K562 (cell line): ENCODE results near the gene CRK. TPM values are rescaled to one million over a fixed set of nuclear protein-coding genes. Genes with fewer than 3 reads are reported as not detected.

Experiments
- ATAC-seq: fragments of 200-7000 bp; cut with Tn5 transposase; 3 replicates; pipeline ENCODE4 v1.9.1; 2020; ENCODE audit warnings: moderate library complexity
- BruUV-seq: library from RNA; stranded (reverse); fragments of 400-500 nt; replicated peaks from 2 replicates; lab custom pipeline; 2021; lab: Mats Ljungman, UMichigan
- CTCF ChIA-PET: fragments of 300-600 bp; formaldehyde crosslinking; extraction: SDS; loops from one replicate; lab custom pipeline; 2021; ENCODE audit warnings: low intra/inter-chr PET ratio; lab: Yijun Ruan, JAX
- POLR2A ChIA-PET: fragments of 300-600, 350-650 bp; sonication (Branson Sonifier 250); formaldehyde crosslinking; extraction: SDS; loops from one replicate; lab custom pipeline; 2021; ENCODE audit warnings: antibody characterized with exemption, inconsistent platforms; lab: Yijun Ruan, JAX
- DNase-seq, 4 experiments: peaks; one replicate each; pipeline versions ENCODE4 v3.0.0 to v3.0.0-alpha.2; 2011 to 2018; ENCODE audit warnings: low spot score in 3 of 4, mixed read lengths in 3 of 4; ENCODE audit errors: extremely low read depth in 1 of 4
- FAIRE-seq: peaks from 2 replicates; lab custom pipeline; 2011; peaks lifted over from hg19 to GRCh38; lab: Jason Lieb, UNC
- H2AFZ ChIP-seq: 2 replicates; pipeline ENCODE4 v1.6.0; 2011; ENCODE audit warnings: low read depth, low read length, control low read depth, inconsistent platforms
- H3K27ac ChIP-seq: fragments of 200-600 bp; 3 replicates; pipeline ENCODE4 v1.8.0; 2011; ENCODE audit warnings: low read depth, mild to moderate bottlenecking, control low read depth, inconsistent platforms, low read length, moderate library complexity, mixed read lengths; ENCODE audit errors: extremely low read depth
- H3K27me3 ChIP-seq, 2 experiments: fragments of 300-600 bp in 1 of 2; 2 replicates in 1 of 2; 3 replicates in 1 of 2; pipeline versions ENCODE4 v1.6.0 to v1.8.0; 2011; ENCODE audit warnings: inconsistent platforms in 2 of 2, low read length in 2 of 2, mild to moderate bottlenecking in 1 of 2, mixed read lengths in 1 of 2, moderate library complexity in 1 of 2; ENCODE audit not compliant: control insufficient read depth in 2 of 2, insufficient read depth in 2 of 2
- H3K36me3 ChIP-seq: fragments of 300-600 bp; 3 replicates; pipeline ENCODE4 v1.8.0; 2011; ENCODE audit warnings: mild to moderate bottlenecking, low read length, inconsistent platforms; ENCODE audit not compliant: control insufficient read depth, insufficient read depth
- H3K4me1 ChIP-seq, 2 experiments: fragments of 200-600 bp in 1 of 2; replicated peaks in 1 of 2; 2 replicates in 1 of 2; 3 replicates in 1 of 2; pipeline versions ENCODE4 v1.5.1 to v1.8.0; 2011; ENCODE audit warnings: inconsistent platforms in 2 of 2, low read length in 2 of 2, mild to moderate bottlenecking in 1 of 2, mixed read lengths in 1 of 2, moderate library complexity in 1 of 2; ENCODE audit not compliant: control insufficient read depth in 2 of 2, insufficient read depth in 2 of 2
- H3K4me2 ChIP-seq: 2 replicates; pipeline ENCODE4 v1.6.1; 2011; ENCODE audit warnings: low read length, control low read depth, inconsistent platforms, mixed read lengths; ENCODE audit not compliant: insufficient read depth
- H3K4me3 ChIP-seq: fragments of 200-600 bp; sonication (generic), shearing (Covaris generic); 2 replicates; pipeline ENCODE4 v1.5.1; 2016; ENCODE audit warnings: control low read depth, inconsistent platforms
- H3K79me2 ChIP-seq: fragments of 200-600 bp; 3 replicates; pipeline ENCODE4 v1.8.0; 2011; ENCODE audit warnings: low read length, inconsistent platforms; ENCODE audit not compliant: control insufficient read depth, insufficient read depth
- H3K9ac ChIP-seq, 2 experiments: 2 replicates each; pipeline versions ENCODE4 v1.6.0 to v1.6.1; 2011; ENCODE audit warnings: low read depth in 2 of 2, low read length in 2 of 2, control low read depth in 1 of 2, inconsistent platforms in 1 of 2, mild to moderate bottlenecking in 1 of 2, mixed read lengths in 1 of 2; ENCODE audit not compliant: insufficient read depth in 1 of 2
- H3K9me1 ChIP-seq: one replicate; pipeline ENCODE4 v1.6.0; 2011; ENCODE audit warnings: inconsistent platforms, mild to moderate bottlenecking, low read length, moderate library complexity; ENCODE audit not compliant: control insufficient read depth, insufficient read depth
- H3K9me3 ChIP-seq: replicated peaks from 2 replicates; pipeline ENCODE4 v1.5.1; 2011; ENCODE audit warnings: low read depth, low read length, inconsistent platforms; ENCODE audit not compliant: control insufficient read depth, insufficient read depth
- H4K20me1 ChIP-seq: replicated peaks from 2 replicates; pipeline ENCODE4 v1.6.1; 2011; ENCODE audit warnings: low read length, inconsistent platforms, mixed read lengths; ENCODE audit not compliant: control insufficient read depth, insufficient read depth
- ARID2 ChIP-seq: fragments of 450-650 bp; IDR thresholded peaks from 2 replicates; pipeline ENCODE4 v1.6.1; 2017; ENCODE audit warnings: antibody characterized with exemption, mild to moderate bottlenecking
- DDX20 ChIP-seq: fragments of 450-650 bp; IDR thresholded peaks from 2 replicates; pipeline ENCODE4 v1.6.1; 2016; ENCODE audit warnings: missing genetic modification characterization, low read depth, mild to moderate bottlenecking, missing compliant biosample characterization, moderate library complexity
- EP400 ChIP-seq: fragments of 450-650 bp; IDR thresholded peaks from 2 replicates; pipeline ENCODE4 v1.6.1; 2017; ENCODE audit warnings: antibody characterized with exemption, mild to moderate bottlenecking, moderate library complexity
- ERF ChIP-seq: fragments of 450-650 bp; formaldehyde crosslinking; IDR thresholded peaks from 2 replicates; pipeline ENCODE4 v1.4.0; 2020; ENCODE audit warnings: mild to moderate bottlenecking, mixed read lengths
- FOSL1 ChIP-seq: fragments of 200-800 bp; sonication (Bioruptor generic); conservative IDR thresholded peaks from 2 replicates; pipeline ENCODE4 v1.6.1; 2016; ENCODE audit warnings: missing genetic modification characterization, missing compliant biosample characterization
- GABPB2 ChIP-seq: fragments of 250-450 bp; sonication (Bioruptor Pico); conservative IDR thresholded peaks from 2 replicates; pipeline ENCODE4 v1.5.1; 2021; ENCODE audit warnings: mild to moderate bottlenecking
- PCBP2 ChIP-seq: fragments of 200-400 bp; formaldehyde crosslinking; IDR thresholded peaks from 2 replicates; pipeline ENCODE4 v1.6.1; 2018; ENCODE audit warnings: low read length, low read depth, mild to moderate bottlenecking, moderate library complexity; ENCODE audit not compliant: poor library complexity, severe bottlenecking
- SRSF3 ChIP-seq: fragments of 200-400 bp; formaldehyde crosslinking; IDR thresholded peaks from 2 replicates; pipeline ENCODE4 v1.6.1; 2016; ENCODE audit warnings: mild to moderate bottlenecking, low read length, moderate library complexity; ENCODE audit not compliant: insufficient read depth
- ZNF764 ChIP-seq: fragments of 250-450 bp; sonication (Bioruptor Pico); IDR thresholded peaks from 2 replicates; pipeline ENCODE4 v1.4.0; 2020; ENCODE audit warnings: low read depth, mild to moderate bottlenecking, moderate library complexity
- WGBS: fragments of 100-300 bp; shearing (Covaris generic); methylation state at CpG from one replicate; pipeline ENCODE4 v1.1.6; 2016; ENCODE audit warnings: low coverage, mixed read lengths; ENCODE audit not compliant: insufficient coverage; ENCODE audit errors: missing lambda C conversion rate; 5-methylcytosine and 5-hydroxymethylcytosine counted together
- in situ Hi-C: fragments of 300-500 bp; cut with MboI; formaldehyde crosslinking; loops from 4 replicates; pipeline ENCODE4 v1.15.0; 2018; ENCODE audit warnings: inconsistent platforms, mixed read lengths
- intact Hi-C: fragments of 100-400 bp; cut with micrococcal nuclease; formaldehyde crosslinking; loops from 2 replicates; pipeline ENCODE4 v1.14.2; 2022
- polyA plus RNA-seq, 8 experiments: library from polyadenylated mRNA; depleted of rRNA in 4 of 8; stranded (reverse) in 5 of 8; unstranded in 3 of 8; fragments of >200 nt; fragmentation: Nextera tagmentation in 2 of 8; fragmentation: Illumina TruSeq in 1 of 8; extraction: Ambion mirVana in 2 of 8; extraction: Trizol in 1 of 8; gene quantifications; 2 replicates each; pipeline versions ENCODE4 v1.2.1 to v1.2.3, GENCODE V29; 2011 to 2014; ENCODE audit warnings: inconsistent platforms in 1 of 8, missing spikeins in 1 of 8
- total RNA-seq, 7 experiments: library from RNA; depleted of rRNA in 6 of 7; stranded (reverse); fragments of >200 nt in 6 of 7; fragmentation: Illumina TruSeq in 2 of 7; extraction: Trizol in 2 of 7; gene quantifications; 2 replicates each; pipeline versions ENCODE4 v1.2.1 to v1.2.3, GENCODE V29; 2011 to 2021; ENCODE audit warnings: low replicate concordance in 1 of 7
- TF ChIP-seq, protein P1 (sequence below), 2 experiments: fragments of 450-650 bp in 1 of 2; sonication (generic) in 1 of 2; formaldehyde crosslinking in 1 of 2; IDR thresholded peaks; 2 replicates each; pipeline versions ENCODE4 v1.7.1 to v1.9.0; 2016 to 2022; ENCODE audit warnings: inconsistent platforms in 1 of 2, mild to moderate bottlenecking in 1 of 2, missing genetic modification reagents in 1 of 2
- TF ChIP-seq, protein P2 (sequence below): fragments of 250-450 bp; sonication (Bioruptor Pico); IDR thresholded peaks from 2 replicates; pipeline ENCODE4 v1.5.0; 2020; ENCODE audit warnings: mild to moderate bottlenecking, borderline replicate concordance

CRK gene
- total and polyA plus RNA-seq, 9 of the 15 experiments (the other 6 are each of a cell fraction or from before 2014, with no cell fraction given): 13.1 to 40.2 (median 26.1) TPM

DNA sequence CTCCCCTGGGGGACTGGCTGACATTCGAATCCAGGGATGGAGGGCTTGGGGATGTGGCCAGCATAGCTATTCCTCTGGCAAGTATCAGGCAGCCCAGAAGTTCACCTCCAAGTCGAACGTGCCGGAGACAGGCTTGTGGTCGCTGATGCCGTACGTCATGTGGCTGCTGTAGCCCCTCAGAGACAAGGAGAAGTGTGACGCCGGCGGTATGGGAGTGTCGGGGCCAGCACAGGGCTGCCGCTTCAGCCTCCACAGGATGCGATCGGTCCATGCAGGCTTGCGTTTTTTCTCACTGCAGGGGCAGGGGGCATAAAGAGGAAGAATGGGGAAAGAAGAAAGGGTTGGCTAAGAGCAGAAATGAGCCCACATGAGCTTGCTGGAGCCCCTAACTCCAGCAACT, 41.8 kb upstream of the CRK start:
- no peak for ATAC-seq
- Histone ChIP-seq H3K4me3 (no peak overlapping the region), H4K20me1 (no peaks in the 10 kb centered on the region), H3K9me1 (no peaks in the 10 kb centered on the region), H3K27me3 (no peaks in the 10 kb centered on the region), H3K36me3 (no peaks in the 10 kb centered on the region), H3K79me2 (no peaks in the 10 kb centered on the region), H3K4me2 (no peak overlapping the region), H3K27ac (no peak overlapping the region), H2AFZ (no peak overlapping the region), H3K9me3 (no peaks in the 10 kb centered on the region), H3K9ac (peak overlapping the region in 1 of 2 experiments; percentile 58; a peak in 2 of 4 replicates), H3K4me1 (peaks cover 3 to 15% of the 10 kb centered on the region in 2 experiments; a peak in 4 of 5 replicates)
- FAIRE-seq: no peak
- intact Hi-C loops (no loop called here), in situ Hi-C loops (no loop called here)
- ChIA-PET CTCF (no interaction called here), POLR2A (interaction anchor here (1.5 kb wide), 1 partner anchor 10 kb away, joined by 5 read pairs; no protein-coding TSS in a partner anchor)
- WGBS: 67% methylated on average over 5 of the region's 15 CpGs
- DNase-seq: no peak
- no TSS peak for BruUV-seq
- no peak for TF ChIP-seq SRSF3
- TF ChIP-seq EP400: no peak
- TF ChIP-seq, protein P1, sequence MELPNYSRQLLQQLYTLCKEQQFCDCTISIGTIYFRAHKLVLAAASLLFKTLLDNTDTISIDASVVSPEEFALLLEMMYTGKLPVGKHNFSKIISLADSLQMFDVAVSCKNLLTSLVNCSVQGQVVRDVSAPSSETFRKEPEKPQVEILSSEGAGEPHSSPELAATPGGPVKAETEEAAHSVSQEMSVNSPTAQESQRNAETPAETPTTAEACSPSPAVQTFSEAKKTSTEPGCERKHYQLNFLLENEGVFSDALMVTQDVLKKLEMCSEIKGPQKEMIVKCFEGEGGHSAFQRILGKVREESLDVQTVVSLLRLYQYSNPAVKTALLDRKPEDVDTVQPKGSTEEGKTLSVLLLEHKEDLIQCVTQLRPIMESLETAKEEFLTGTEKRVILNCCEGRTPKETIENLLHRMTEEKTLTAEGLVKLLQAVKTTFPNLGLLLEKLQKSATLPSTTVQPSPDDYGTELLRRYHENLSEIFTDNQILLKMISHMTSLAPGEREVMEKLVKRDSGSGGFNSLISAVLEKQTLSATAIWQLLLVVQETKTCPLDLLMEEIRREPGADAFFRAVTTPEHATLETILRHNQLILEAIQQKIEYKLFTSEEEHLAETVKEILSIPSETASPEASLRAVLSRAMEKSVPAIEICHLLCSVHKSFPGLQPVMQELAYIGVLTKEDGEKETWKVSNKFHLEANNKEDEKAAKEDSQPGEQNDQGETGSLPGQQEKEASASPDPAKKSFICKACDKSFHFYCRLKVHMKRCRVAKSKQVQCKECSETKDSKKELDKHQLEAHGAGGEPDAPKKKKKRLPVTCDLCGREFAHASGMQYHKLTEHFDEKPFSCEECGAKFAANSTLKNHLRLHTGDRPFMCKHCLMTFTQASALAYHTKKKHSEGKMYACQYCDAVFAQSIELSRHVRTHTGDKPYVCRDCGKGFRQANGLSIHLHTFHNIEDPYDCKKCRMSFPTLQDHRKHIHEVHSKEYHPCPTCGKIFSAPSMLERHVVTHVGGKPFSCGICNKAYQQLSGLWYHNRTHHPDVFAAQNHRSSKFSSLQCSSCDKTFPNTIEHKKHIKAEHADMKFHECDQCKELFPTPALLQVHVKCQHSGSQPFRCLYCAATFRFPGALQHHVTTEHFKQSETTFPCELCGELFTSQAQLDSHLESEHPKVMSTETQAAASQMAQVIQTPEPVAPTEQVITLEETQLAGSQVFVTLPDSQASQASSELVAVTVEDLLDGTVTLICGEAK (IDR thresholded peaks at IDR 0.05): no peak
- TF ChIP-seq, protein P1 (CRISPR knock-in tag; IDR thresholded peaks at IDR 0.05): no peak
- TF ChIP-seq ERF (CRISPR knock-in tag): no peak
- TF ChIP-seq PCBP2: no peak
- TF ChIP-seq ARID2: no peak
- no peak for TF ChIP-seq DDX20 (tag)
- TF ChIP-seq ZNF764 (CRISPR knock-in tag): no peak
- TF ChIP-seq GABPB2: no peak
- TF ChIP-seq, protein P2, sequence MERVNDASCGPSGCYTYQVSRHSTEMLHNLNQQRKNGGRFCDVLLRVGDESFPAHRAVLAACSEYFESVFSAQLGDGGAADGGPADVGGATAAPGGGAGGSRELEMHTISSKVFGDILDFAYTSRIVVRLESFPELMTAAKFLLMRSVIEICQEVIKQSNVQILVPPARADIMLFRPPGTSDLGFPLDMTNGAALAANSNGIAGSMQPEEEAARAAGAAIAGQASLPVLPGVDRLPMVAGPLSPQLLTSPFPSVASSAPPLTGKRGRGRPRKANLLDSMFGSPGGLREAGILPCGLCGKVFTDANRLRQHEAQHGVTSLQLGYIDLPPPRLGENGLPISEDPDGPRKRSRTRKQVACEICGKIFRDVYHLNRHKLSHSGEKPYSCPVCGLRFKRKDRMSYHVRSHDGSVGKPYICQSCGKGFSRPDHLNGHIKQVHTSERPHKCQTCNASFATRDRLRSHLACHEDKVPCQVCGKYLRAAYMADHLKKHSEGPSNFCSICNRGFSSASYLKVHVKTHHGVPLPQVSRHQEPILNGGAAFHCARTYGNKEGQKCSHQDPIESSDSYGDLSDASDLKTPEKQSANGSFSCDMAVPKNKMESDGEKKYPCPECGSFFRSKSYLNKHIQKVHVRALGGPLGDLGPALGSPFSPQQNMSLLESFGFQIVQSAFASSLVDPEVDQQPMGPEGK (CRISPR knock-in tag): no peak
- no peak for TF ChIP-seq FOSL1 (tag)
